ENCODE results near the gene M6PR. TPM values are rescaled to one million over a fixed set of nuclear protein-coding genes. Genes with fewer than 3 reads are reported as not detected.

The M6PR gene
- total RNA-seq, 1 donor from 2014 or later, result 114 TPM

GRCh38 chr12:8987685-8988084 lies 38.2 kb upstream of the M6PR start:
- no peak for DNase-seq (ENCODE audit: low read depth)
- TF ChIP-seq CTCF (conservative IDR thresholded peaks at IDR 0.05; ENCODE audit: low read depth, low read length), result no peak
- H3K4me3 ChIP-seq (ENCODE audit: low read depth, low read length), result no peak overlapping the region

GRCh38 chr12:8987163-8987562 lies 37.7 kb upstream of the M6PR start:
- no peak overlapping the region for H3K4me3 ChIP-seq (ENCODE audit: low read depth, low read length)
- TF ChIP-seq CTCF (conservative IDR thresholded peaks at IDR 0.05; ENCODE audit: low read depth, low read length), result no peak
- DNase-seq (ENCODE audit: low read depth), result no peak

GRCh38 chr12:8985213-8985754 lies 35.8 kb upstream of the M6PR start:
- no peak for TF ChIP-seq CTCF (conservative IDR thresholded peaks at IDR 0.05; ENCODE audit: low read depth, low read length)
- no peak overlapping the region for H3K4me3 ChIP-seq (ENCODE audit: low read depth, low read length)
- no peak for DNase-seq (ENCODE audit: low read depth)

- H3K4me3 ChIP-seq (ENCODE audit: low read depth, low read length), result no peak overlapping the region
- TF ChIP-seq CTCF (conservative IDR thresholded peaks at IDR 0.05; ENCODE audit: low read depth, low read length), result no peak
- DNase-seq (ENCODE audit: low read depth), result no peak
Measured at GRCh38 chr12:8980137-8980536, 30.7 kb upstream of the M6PR start.

- DNase-seq (ENCODE audit: low read depth), result no peak
Measured at GRCh38 chr12:8970432-8970831, 21.0 kb upstream of the M6PR start.

GRCh38 chr12:8969861-8970411 lies 20.5 kb upstream of the M6PR start:
- no peak for TF ChIP-seq CTCF (conservative IDR thresholded peaks at IDR 0.05; ENCODE audit: low read depth, low read length)
- DNase-seq (ENCODE audit: low read depth), result no peak
- H3K4me3 ChIP-seq (ENCODE audit: low read depth, low read length), result no peak overlapping the region

More at GRCh38 chr12:8970432-8970831, 21.0 kb upstream of the M6PR start:
- no peak for TF ChIP-seq CTCF (conservative IDR thresholded peaks at IDR 0.05; ENCODE audit: low read depth, low read length)
- H3K4me3 ChIP-seq (ENCODE audit: low read depth, low read length), result no peak overlapping the region

- no peak for DNase-seq (ENCODE audit: low read depth)
- H3K4me3 ChIP-seq (ENCODE audit: low read depth, low read length), result no peak overlapping the region
- no peak for TF ChIP-seq CTCF (conservative IDR thresholded peaks at IDR 0.05; ENCODE audit: low read depth, low read length)
Measured at GRCh38 chr12:8968761-8969160, 19.3 kb upstream of the M6PR start.

Data from epithelial cell of proximal tubule (primary cell).